HG03064 (cell line): ENCODE data around the gene MUC2.

Source experiments
- ATAC-seq: cut with Tn5 transposase; IDR thresholded peaks from one replicate; pipeline ENCODE4 v1.9.1; 2021; ENCODE audit warnings: low read depth; ENCODE audit not compliant: unreplicated experiment

MUC2 gene

GRCh38 chr11:1050581-1051355, 23.9 kb upstream of the MUC2 start:
- peak; percentile 67 for ATAC-seq

- no peak for ATAC-seq
Measured at GRCh38 chr11:1051356-1052132, 23.1 kb upstream of the MUC2 start.

- no peak for ATAC-seq
Measured at GRCh38 chr11:1052133-1053011, 22.3 kb upstream of the MUC2 start.

GRCh38 chr11:1053121-1053901, 21.4 kb upstream of the MUC2 start:
- no peak for ATAC-seq

GRCh38 chr11:1054143-1055108, 20.2 kb upstream of the MUC2 start:
- ATAC-seq, result no peak

- no peak for ATAC-seq
Measured at GRCh38 chr11:1055109-1055703, 19.5 kb upstream of the MUC2 start.

GRCh38 chr11:1055990-1056771, 18.5 kb upstream of the MUC2 start:
- no peak for ATAC-seq

- no peak for ATAC-seq
Measured at GRCh38 chr11:1057806-1058205, 16.9 kb upstream of the MUC2 start.

- ATAC-seq, result no peak
Measured at GRCh38 chr11:1059759-1060158, 14.9 kb upstream of the MUC2 start.

GRCh38 chr11:1060410-1060809, 14.3 kb upstream of the MUC2 start:
- no peak for ATAC-seq

GRCh38 chr11:1060852-1061616, 13.6 kb upstream of the MUC2 start:
- ATAC-seq, result no peak

- no peak for ATAC-seq
Measured at GRCh38 chr11:1062075-1062820, 12.4 kb upstream of the MUC2 start.

- ATAC-seq, result no peak
Measured at GRCh38 chr11:1064167-1064566, 10.5 kb upstream of the MUC2 start.

GRCh38 chr11:1067812-1068496, 6.7 kb upstream of the MUC2 start:
- no peak for ATAC-seq

- ATAC-seq, result no peak
Measured at GRCh38 chr11:1069740-1070139, 4.9 kb upstream of the MUC2 start.
